ENCODE data around the gene RDH12.
"Not testable (repeated sequence)": the region's sequence is repeated elsewhere in the genome, so short reads cannot be mapped to it uniquely, and the experiment has no call there.

The RDH12 gene

DNA sequence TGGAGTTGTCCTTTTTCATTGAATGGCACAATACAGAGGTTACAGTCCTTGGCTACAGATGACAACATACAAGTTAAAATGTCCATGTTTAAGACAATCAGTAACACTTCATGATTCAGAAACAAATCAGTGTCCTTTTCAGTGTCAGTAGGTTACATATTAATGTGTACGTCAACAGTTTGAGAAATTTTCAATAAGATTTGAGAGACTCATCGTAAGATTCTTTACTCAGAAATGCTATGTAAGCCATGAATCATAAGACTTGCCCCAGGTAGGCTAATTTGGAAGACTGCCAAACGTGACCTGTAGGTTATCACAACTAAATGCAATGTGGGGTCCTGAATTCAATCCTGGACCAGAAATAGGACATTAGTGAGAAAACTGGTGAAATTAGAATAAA is 3.5 kb downstream of the RDH12 start:
- DNase-seq = no peak

DNA sequence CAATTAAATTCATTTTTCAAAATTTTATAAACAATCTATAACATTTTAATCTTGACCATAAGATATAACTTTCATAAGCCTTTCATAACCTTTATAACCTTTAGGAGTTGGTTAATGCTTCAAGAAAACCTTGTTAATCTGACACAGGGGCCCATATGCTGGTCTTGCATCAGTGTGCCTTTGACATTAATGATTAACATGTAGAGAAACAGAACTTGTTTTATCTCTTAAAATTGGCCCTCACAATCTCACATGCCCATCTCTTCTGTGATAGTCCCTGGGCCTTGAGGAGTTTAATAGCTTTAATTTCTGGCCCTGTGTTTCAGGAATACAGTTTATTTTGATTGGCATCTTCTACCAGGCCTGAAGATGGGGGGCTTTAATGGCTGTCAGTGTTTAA is 7.7 kb downstream of the RDH12 start:
- not testable (repeated sequence) for DNase-seq

DNA sequence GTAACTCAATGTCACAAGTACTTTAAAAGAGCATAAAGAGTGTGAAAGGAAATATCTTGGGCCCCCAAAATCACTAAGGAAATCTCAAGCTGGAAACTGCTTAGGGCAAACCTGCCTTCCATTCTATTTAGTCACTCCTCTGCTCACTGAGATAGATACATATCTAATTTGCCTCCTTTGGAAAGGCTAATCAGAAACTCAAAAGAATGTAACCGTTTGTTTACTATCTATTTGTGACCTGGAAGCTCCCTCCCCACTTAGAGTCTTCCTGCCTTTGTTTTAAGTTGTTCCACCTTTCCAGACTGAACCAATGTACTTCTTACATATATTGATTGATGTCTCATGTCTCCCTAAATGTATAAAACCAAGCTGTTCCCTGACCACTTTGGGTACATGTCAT is 8.1 kb downstream of the RDH12 start:
- DNase-seq = not testable (repeated sequence)

GRCh38 chr14:67710209-67710608 is 8.5 kb downstream of the RDH12 start:
- DNase-seq = no peak

GRCh38 chr14:67717048-67717447 is 15.4 kb downstream of the RDH12 start:
- no peak for DNase-seq

DNA sequence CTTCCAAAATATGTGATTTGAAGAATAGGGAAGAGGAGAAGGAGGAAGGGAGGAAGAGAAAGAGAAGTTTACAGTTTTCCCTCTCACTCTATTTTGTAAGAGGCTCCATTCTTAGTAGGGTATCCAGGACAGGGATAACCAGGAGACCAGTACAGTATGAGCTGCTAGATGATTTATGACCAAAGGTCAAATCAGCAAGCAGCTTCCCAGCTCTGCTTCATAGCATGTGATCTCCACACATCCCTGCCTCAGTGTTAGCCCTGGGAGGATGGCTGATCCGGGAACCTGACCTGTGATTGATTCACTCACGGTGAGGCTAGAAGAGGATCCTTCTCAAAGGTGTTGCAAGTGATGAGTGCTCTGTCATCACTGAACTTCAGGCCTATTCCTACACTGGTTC is 16.6 kb downstream of the RDH12 start:
- DNase-seq = no peak

- DNase-seq = not testable (repeated sequence)
Measured at GRCh38 chr14:67719385-67719784, 17.7 kb downstream of the RDH12 start.

GRCh38 chr14:67719866-67720265 is 18.2 kb downstream of the RDH12 start:
- no peak for DNase-seq

- DNase-seq = no peak
Measured at GRCh38 chr14:67721875-67722274, 20.2 kb downstream of the RDH12 start.

DNA sequence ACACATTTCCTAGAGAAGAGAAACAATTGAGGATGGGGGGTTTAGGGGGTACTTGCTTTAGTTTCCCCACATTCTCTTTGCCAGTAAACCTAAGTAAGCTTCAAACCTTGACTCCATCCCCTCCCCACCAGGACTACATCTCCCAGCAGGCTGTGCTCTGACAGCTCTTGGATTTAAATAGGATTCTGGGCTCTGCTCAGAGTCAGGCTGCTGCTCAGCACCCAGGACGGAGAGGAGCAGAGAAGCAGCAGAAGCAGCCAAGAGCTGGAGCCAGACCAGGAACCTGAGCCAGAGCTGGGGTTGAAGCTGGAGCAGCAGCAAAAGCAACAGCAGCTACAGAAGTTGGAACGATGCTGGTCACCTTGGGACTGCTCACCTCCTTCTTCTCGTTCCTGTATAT is 20.6 kb downstream of the RDH12 start:
- no peak for DNase-seq

DNA sequence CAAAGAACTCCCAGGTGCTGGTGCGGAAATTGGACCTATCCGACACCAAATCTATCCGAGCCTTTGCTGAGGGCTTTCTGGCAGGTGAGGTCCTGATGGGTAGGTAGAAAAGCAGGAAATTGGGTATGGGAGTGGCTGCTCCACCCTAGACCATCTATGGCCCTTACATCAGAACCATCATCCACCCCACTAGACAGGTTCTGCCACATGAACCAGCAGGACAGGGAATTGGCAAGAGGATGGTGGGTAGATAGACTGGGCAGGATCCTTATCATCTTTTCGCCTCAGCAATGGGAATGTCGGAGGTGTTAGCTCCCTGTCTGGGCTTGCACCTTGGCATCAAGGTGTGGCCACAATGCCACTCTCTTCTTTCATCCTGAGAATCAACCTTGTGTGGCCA is 23.5 kb downstream of the RDH12 start:
- no peak for DNase-seq

DNA sequence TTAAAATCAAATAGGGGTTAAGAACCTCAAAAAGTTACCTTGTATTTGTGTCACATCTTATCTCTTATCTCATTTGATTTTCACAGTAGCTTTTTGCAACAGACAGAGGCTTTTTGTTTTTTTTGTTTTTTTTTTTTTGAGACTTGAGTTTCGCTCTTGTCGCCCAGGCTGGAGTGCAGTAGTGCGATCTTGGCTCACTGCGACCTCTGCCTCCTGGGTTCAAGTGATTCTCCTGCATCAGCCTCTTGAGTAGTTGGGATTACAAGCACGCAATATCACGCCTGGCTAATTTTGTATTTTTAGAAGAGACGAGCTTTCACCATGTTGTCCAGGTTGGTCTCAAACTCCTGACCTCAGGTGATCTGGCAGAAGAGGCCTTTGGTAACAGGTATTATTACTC is 25.7 kb downstream of the RDH12 start:
- no peak for DNase-seq

DNA sequence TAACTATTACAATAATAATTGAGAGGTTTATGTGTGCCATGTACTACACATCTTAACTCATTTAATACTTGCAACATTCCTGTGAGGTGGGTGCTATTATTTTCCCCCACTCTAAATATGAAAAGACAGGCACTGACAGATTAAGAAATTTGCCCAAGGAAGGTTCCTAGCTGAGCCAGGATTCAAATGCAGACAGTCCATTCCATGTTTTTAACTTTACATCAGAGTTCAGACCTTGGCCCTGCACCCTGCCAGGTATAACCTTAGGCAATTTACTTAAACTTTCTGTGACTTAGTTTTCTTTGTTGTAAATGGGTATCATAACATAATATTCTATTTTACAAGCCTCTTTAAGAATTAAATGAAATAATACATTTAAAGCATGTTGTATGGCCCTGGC is 26.6 kb downstream of the RDH12 start:
- no peak for DNase-seq

GRCh38 chr14:67729072-67729885 is 27.6 kb downstream of the RDH12 start:
- no peak for DNase-seq

- no peak for DNase-seq
Measured at GRCh38 chr14:67733616-67734015, 31.9 kb downstream of the RDH12 start.

DNA sequence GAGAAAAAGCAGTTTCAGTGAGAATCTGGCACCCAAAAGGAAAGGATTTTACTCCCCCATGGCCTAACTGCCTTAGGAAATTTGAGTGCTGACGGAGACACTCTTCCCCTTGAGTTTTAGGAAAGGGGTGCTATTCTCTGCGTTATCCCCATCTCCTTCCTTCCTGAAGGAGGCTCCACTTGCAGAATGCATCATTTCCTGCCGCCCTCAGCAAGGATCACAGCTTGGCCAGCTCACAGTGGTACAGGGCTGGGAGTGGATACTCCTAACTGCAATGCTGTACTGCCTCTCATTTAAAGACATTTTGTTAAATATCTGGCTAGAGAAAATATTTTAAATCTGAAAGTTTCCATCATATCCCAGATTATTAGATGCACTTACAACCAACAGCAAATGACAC is 33.0 kb downstream of the RDH12 start:
- DNase-seq = no peak

- DNase-seq = no peak
Measured at GRCh38 chr14:67735336-67736147, 33.9 kb downstream of the RDH12 start.

DNA sequence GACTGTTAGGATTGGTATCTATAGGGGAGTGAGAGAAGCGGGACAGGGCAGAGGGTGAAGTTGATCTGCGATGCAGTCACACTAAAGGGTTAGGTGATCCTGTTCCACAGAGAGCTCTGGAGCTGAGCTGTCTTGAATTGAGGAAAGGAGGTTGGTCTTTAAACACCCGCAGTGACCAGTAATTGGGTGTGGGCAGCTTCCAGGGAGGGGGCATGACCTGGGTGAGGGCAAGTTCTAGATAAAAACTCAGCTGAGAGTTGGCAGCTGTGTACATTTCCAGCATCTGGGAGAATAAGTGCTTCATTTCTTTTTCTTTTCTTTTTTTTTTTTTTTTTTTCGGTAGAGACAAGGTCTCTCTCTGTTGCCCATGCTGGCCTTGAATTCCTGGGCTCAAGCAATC is 35.1 kb downstream of the RDH12 start:
- DNase-seq = no peak

DNA sequence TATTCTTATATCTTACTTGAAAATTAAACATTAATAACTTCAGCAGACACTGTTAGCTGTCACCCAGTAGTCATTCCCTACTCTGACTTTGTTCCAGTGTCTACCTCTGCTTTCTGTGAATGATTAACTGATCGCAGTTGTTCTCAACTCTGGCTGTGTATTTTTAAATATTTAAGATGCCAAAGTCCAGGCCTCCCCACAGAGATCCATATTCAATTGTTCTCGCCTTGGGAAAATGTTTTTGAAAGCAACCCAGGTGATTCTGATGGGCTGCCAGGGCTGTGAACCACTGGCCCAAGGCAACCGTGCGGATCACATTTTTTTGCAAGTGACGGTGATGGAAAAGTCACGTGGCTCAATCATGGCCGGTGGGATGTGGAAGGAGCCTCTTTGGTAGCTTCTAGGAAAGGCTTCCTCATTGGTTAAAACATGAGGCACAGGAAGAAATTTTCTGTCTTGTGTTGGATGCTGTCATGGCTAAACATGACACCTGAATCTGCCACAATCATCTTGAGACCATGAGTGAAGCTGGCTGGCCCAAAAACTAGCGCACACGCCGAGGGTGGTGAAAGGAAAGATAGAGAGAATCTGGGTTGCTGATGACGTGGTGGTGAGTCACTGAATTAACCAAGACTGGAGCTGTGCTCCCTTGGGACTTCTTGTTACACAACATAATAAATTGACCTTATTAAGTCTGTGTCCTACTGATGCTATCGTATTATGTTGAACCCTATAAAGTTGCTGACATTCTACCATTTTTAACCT is 37.2 kb downstream of the RDH12 start:
- DNase-seq = no peak

DNA sequence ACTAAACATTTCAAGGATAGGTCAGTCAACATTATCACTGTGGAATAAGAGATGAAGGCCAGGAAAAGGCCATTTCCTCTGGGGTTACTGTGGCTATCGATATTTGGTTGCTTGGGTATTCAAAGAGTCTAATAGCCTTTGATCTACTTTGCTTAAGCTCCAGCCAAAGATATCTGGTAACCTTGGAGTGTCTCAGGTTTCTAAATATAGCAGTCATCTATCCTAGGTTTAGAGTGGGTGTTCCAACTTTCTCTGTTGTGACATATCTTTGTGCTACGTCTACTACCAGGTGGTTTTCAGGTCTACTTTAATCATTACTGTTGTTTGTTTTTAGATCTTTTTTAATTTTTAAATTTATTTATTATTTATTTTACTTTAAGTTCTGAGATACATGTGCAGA is 42.4 kb downstream of the RDH12 start:
- DNase-seq = no peak

DNA sequence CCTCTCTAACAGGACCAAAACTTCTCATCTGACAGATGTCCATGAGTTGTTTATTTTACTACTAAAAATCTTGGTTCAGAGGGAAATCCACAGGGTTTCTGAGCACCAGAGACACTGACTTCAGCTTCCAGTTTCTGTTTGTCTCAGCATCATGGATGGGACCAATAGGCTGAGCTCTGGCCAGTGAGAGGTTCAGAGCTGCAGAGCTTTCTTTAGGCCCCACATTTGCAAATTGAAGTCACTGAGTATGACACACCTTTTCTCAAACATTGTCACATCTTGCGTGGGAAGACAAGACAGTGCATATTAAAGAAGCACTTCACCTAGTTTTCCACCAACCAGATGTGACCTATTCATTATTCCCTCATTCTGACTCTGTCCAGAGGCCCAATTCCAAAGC is 45.2 kb downstream of the RDH12 start:
- no peak for DNase-seq

DNA sequence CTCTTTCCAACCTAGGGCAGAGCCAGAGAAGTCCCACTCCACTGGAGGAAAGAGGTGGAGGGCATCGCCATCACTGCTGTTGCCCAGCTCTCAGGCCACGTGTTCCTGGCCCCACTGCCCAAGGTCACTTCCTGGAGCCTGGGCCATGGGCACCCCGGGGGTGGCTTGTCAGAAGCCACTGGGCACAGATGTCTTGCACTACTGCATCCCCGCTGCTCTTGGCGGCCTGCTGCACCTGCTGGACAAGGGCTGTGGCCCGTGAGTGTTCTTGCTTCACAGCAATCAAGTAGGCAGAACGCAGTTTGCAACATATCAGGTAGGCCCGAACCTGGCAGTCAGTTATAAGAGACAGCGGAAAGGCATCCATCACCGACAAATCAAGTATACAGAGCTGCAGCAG is 46.6 kb downstream of the RDH12 start:
- DNase-seq = no peak

DNA sequence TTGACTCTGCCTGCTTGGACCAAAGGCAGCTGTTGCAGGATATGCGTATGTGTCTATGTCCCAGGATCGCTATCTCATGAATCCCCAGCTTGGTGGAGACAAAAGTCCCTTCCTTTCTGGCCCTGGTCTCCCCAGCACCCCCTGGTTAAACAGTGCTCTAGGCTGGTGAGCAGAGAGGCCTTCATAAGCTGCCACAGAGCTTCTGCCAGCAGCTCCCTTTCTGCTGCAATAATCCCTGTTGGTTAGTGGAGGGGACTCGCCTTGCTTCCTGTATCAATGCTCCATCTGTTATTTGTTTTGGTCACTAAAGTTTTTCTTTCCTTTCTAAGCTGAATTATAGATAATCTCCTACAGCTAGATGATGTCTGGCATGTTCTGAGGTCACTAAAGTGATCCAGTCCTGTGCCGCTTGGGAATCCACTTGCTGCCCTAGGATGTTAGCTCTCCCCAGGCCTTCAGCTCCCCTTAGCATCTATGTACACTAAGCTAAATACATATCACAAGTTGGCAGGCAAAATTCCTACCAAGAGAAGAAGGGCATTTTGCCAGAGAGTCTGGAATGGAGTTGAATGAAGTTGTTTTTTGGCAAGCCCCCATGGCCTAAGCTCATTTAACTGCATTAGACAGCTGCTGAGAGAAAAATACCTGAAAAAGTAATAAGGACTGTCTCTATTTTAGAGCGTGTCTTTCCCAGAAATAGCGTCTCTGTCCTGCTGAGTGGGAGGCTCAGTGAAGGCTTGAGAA is 47.8 kb downstream of the RDH12 start:
- no peak for DNase-seq
